Measurements from ENCODE around the gene RBCK1.

RBCK1 gene

GRCh38 chr20:362271-363254, 45.5 kb upstream of the RBCK1 start:
- no peak for TF ChIP-seq EZH2phosphoT487 (IDR thresholded peaks at IDR 0.05; ENCODE audit: low read length)
- TF ChIP-seq CTCF (IDR thresholded peaks at IDR 0.05; ENCODE audit: low read length): peak; percentile 41
- no peak for TF ChIP-seq EZH2 (optimal IDR thresholded peaks at IDR 0.05; ENCODE audit: low read depth, low read length)
- H2AFZ ChIP-seq (ENCODE audit: low read length): peak overlapping the region; percentile 48
- H3K9me2 ChIP-seq (replicated peaks; ENCODE audit: insufficient read depth, low read length): no peaks in the 10 kb centered on the region
- no peak overlapping the region for H3K9ac ChIP-seq (ENCODE audit: low read length)
- H3K4me1 ChIP-seq (ENCODE audit: low read length): 0 out of 2 replicates have a peak, but pooled peaks cover 11% of the 10 kb centered on the region
- H3K27ac ChIP-seq (ENCODE audit: low read length): no peak overlapping the region
- no peaks in the 10 kb centered on the region for H3K79me2 ChIP-seq (ENCODE audit: low read length)
- no peak overlapping the region for H3K4me3 ChIP-seq (ENCODE audit: low read length)
- DNase-seq: peak; percentile 34
- H3K9me3 ChIP-seq (replicated peaks; ENCODE audit: insufficient read depth, low read length): no peaks in the 10 kb centered on the region
- H3K36me3 ChIP-seq (replicated peaks; ENCODE audit: insufficient read depth, low read length): no peaks in the 10 kb centered on the region
- H3K4me2 ChIP-seq (ENCODE audit: low read depth, low read length): no peak overlapping the region
- no peaks in the 10 kb centered on the region for H3K27me3 ChIP-seq (replicated peaks; ENCODE audit: insufficient read depth, low read length)
- no peaks in the 10 kb centered on the region for H3F3A ChIP-seq (ENCODE audit: insufficient read depth, low read length)
- no peaks in the 10 kb centered on the region for H4K20me1 ChIP-seq (ENCODE audit: insufficient read depth, low read length)

GRCh38 chr20:363319-364078, 44.6 kb upstream of the RBCK1 start:
- Histone ChIP-seq H3K36me3 (replicated peaks; ENCODE audit: insufficient read depth, low read length) (no peaks in the 10 kb centered on the region), H3K27ac (ENCODE audit: low read length) (no peak overlapping the region), H3K79me2 (ENCODE audit: low read length) (no peaks in the 10 kb centered on the region), H3F3A (ENCODE audit: insufficient read depth, low read length) (no peaks in the 10 kb centered on the region), H3K9me3 (replicated peaks; ENCODE audit: insufficient read depth, low read length) (no peaks in the 10 kb centered on the region), H3K4me3 (ENCODE audit: low read length) (no peak overlapping the region), H3K9me2 (replicated peaks; ENCODE audit: insufficient read depth, low read length) (no peaks in the 10 kb centered on the region), H3K4me1 (ENCODE audit: low read length) (0 out of 2 replicates have a peak, but pooled peaks cover 11% of the 10 kb centered on the region), H3K9ac (ENCODE audit: low read length) (no peak overlapping the region), H4K20me1 (ENCODE audit: insufficient read depth, low read length) (no peaks in the 10 kb centered on the region), H3K27me3 (replicated peaks; ENCODE audit: insufficient read depth, low read length) (no peaks in the 10 kb centered on the region), H2AFZ (ENCODE audit: low read length) (no peak overlapping the region), H3K4me2 (ENCODE audit: low read depth, low read length) (no peak overlapping the region)
- DNase-seq: no peak
- no peak for TF ChIP-seq EZH2 (optimal IDR thresholded peaks at IDR 0.05; ENCODE audit: low read depth, low read length)
- TF ChIP-seq EZH2phosphoT487 (IDR thresholded peaks at IDR 0.05; ENCODE audit: low read length): no peak
- TF ChIP-seq CTCF (IDR thresholded peaks at IDR 0.05; ENCODE audit: low read length): no peak

GRCh38 chr20:364905-365794, 42.9 kb upstream of the RBCK1 start:
- no peak overlapping the region for H2AFZ ChIP-seq (ENCODE audit: low read length)
- no peak for DNase-seq
- no peaks in the 10 kb centered on the region for H3F3A ChIP-seq (ENCODE audit: insufficient read depth, low read length)
- no peaks in the 10 kb centered on the region for H4K20me1 ChIP-seq (ENCODE audit: insufficient read depth, low read length)
- no peak overlapping the region for H3K9ac ChIP-seq (ENCODE audit: low read length)
- no peak overlapping the region for H3K4me3 ChIP-seq (ENCODE audit: low read length)
- H3K4me1 ChIP-seq (ENCODE audit: low read length): 0 out of 2 replicates have a peak, but pooled peaks cover 11% of the 10 kb centered on the region
- H3K79me2 ChIP-seq (ENCODE audit: low read length): no peaks in the 10 kb centered on the region
- H3K27ac ChIP-seq (ENCODE audit: low read length): no peak overlapping the region
- no peaks in the 10 kb centered on the region for H3K9me3 ChIP-seq (replicated peaks; ENCODE audit: insufficient read depth, low read length)
- H3K9me2 ChIP-seq (replicated peaks; ENCODE audit: insufficient read depth, low read length): no peaks in the 10 kb centered on the region
- H3K36me3 ChIP-seq (replicated peaks; ENCODE audit: insufficient read depth, low read length): no peaks in the 10 kb centered on the region
- H3K4me2 ChIP-seq (ENCODE audit: low read depth, low read length): no peak overlapping the region
- TF ChIP-seq EZH2phosphoT487 (IDR thresholded peaks at IDR 0.05; ENCODE audit: low read length) (no peak), EZH2 (optimal IDR thresholded peaks at IDR 0.05; ENCODE audit: low read depth, low read length) (no peak), CTCF (IDR thresholded peaks at IDR 0.05; ENCODE audit: low read length) (no peak)
- no peaks in the 10 kb centered on the region for H3K27me3 ChIP-seq (replicated peaks; ENCODE audit: insufficient read depth, low read length)
